Adrenal gland (tissue), 5 donors: Measurements from ENCODE around the gene RNASE13.

Source experiments
- CTCF ChIP-seq, 6 experiments: fragments of 450-650 bp in 4 of 6; fragments of 200-600 bp in 2 of 6; sonication (generic) in 1 of 6; IDR thresholded peaks; 1 replicate in 5 of 6; 2 replicates in 1 of 6; pipeline versions ENCODE4 v1.5.1 to v1.8.0; 2016 to 2021; ENCODE audit warnings: antibody characterized with exemption in 6 of 6, mild to moderate bottlenecking in 2 of 6, moderate library complexity in 1 of 6
- POLR2A ChIP-seq, 2 donors: fragments of 450-650 bp; IDR thresholded peaks; one replicate each; pipeline ENCODE4 v1.6.1; 2017; ENCODE audit warnings: antibody characterized with exemption in 2 of 2, mild to moderate bottlenecking in 2 of 2, moderate library complexity in 1 of 2
- donor health status: DM: no; HTN: no; CAD: no.

DNA sequence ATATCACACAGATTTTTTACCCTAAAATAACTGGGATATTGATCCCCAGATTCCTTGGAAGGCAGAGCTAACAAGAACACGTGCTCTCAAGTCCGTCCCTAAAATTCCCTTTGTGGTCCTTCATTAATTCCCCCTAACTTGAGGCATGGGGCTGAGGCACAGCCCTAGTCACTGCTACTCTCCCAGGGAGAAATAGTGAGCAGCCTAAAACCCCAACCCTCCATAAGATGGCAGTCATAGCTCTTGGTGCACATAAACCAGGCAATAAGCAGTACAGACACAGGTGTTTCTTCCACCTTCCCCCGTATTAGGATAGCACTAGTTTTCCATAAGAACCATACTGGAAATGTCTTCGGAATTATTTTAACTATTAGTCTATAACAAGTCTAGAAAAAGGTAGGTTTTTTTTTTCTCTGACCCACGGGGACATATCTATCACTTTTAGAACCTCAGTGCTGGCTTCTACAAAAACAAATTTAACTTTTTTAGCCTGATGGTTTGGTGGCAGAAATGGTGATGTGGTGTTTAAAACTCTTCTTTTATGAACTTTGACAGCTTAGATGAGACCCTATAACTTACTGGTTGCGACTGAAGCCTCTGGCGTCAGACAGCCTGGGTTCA is 32.4 kb upstream of the RNASE13 start:
- TF ChIP-seq POLR2A (IDR thresholded peaks at IDR 0.05) (no peak), CTCF (IDR thresholded peaks at IDR 0.05) (no peak)
